ENCODE results near the gene DOCK4. TPM values are rescaled to one million over a fixed set of nuclear protein-coding genes. Genes with fewer than 3 reads are reported as not detected.

DOCK4 gene
- total and polyA plus RNA-seq, 10 of the 15 experiments (the other 5 are each of a cell fraction or from before 2014, with no cell fraction given): 0.03 to 0.73 (median 0.38) TPM

GRCh38 chr7:111846898-111847297, 359.3 kb downstream of the DOCK4 start:
- ATAC-seq (no peak), DNase-seq (ENCODE audit: low read depth, low spot score) (no peak), FAIRE-seq (no peak)
- Histone ChIP-seq H3K79me2 (ENCODE audit: control insufficient read depth, insufficient read depth, low read length) (no peaks in the 10 kb centered on the region), H3K9me3 (replicated peaks; ENCODE audit: control insufficient read depth, insufficient read depth, low read length) (no peaks in the 10 kb centered on the region), H3K4me3 (no peak overlapping the region), H3K4me2 (ENCODE audit: control insufficient read depth, insufficient read depth) (no peak overlapping the region), H3K27me3 (replicated peaks in 1 of 2; ENCODE audit: control insufficient read depth in 2 of 2, insufficient read depth in 2 of 2, low read length in 1 of 2) (no peaks in the 10 kb centered on the region), H3K9ac (ENCODE audit: control insufficient read depth, insufficient read depth, low read length) (no peak overlapping the region), H3K27ac (ENCODE audit: control insufficient read depth, insufficient read depth) (no peak overlapping the region), H4K20me1 (ENCODE audit: control insufficient read depth, insufficient read depth) (no peaks in the 10 kb centered on the region), H3K4me1 (ENCODE audit: control insufficient read depth, insufficient read depth, low read length) (no peaks in the 10 kb centered on the region), H3K36me3 (ENCODE audit: control insufficient read depth in 2 of 2, insufficient read depth in 2 of 2, low read length in 1 of 2) (no peaks in the 10 kb centered on the region), H2AFZ (ENCODE audit: control insufficient read depth, low read depth, low read length) (no peak overlapping the region)
- ChIA-PET POLR2A (no interaction called here), SMC1A (ENCODE audit: uncharacterized antibody, unreplicated experiment) (no interaction called here), RAD21 (ENCODE audit: unreplicated experiment) (no interaction called here), CTCF (no interaction called here)
- BruUV-seq (replicated peaks): no TSS peak
- intact Hi-C loops (cut with micrococcal nuclease; ENCODE audit: unreplicated experiment): no loop called here
- in situ Hi-C loops (cut with MboI): no loop called here
- TF ChIP-seq SMAD1 (IDR thresholded peaks at IDR 0.05; ENCODE audit: low read depth, partially characterized antibody) (no peak), RCOR1 (conservative IDR thresholded peaks at IDR 0.05; ENCODE audit: low read depth, low read length) (no peak), MEF2A (IDR thresholded peaks at IDR 0.05; ENCODE audit: insufficient read depth, low read depth, low read length) (no peak), HDAC6 (IDR thresholded peaks at IDR 0.05; ENCODE audit: unreplicated experiment) (no peak), BHLHE40 (IDR thresholded peaks at IDR 0.05; ENCODE audit: borderline replicate concordance in 1 of 2, low read depth in 2 of 2, low read length in 1 of 2) (no peak), ATF2 (IDR thresholded peaks at IDR 0.05; ENCODE audit: low read length) (no peak)
- TF ChIP-seq, protein P1, sequence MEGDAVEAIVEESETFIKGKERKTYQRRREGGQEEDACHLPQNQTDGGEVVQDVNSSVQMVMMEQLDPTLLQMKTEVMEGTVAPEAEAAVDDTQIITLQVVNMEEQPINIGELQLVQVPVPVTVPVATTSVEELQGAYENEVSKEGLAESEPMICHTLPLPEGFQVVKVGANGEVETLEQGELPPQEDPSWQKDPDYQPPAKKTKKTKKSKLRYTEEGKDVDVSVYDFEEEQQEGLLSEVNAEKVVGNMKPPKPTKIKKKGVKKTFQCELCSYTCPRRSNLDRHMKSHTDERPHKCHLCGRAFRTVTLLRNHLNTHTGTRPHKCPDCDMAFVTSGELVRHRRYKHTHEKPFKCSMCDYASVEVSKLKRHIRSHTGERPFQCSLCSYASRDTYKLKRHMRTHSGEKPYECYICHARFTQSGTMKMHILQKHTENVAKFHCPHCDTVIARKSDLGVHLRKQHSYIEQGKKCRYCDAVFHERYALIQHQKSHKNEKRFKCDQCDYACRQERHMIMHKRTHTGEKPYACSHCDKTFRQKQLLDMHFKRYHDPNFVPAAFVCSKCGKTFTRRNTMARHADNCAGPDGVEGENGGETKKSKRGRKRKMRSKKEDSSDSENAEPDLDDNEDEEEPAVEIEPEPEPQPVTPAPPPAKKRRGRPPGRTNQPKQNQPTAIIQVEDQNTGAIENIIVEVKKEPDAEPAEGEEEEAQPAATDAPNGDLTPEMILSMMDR (IDR thresholded peaks at IDR 0.05 in 2 of 3, conservative IDR thresholded peaks at IDR 0.05 in 1 of 3; ENCODE audit: control insufficient read depth in 2 of 3, extremely low read depth in 1 of 3, insufficient read depth in 1 of 3, low read depth in 3 of 3, low read length in 3 of 3): no peak
- TF ChIP-seq, protein P2, sequence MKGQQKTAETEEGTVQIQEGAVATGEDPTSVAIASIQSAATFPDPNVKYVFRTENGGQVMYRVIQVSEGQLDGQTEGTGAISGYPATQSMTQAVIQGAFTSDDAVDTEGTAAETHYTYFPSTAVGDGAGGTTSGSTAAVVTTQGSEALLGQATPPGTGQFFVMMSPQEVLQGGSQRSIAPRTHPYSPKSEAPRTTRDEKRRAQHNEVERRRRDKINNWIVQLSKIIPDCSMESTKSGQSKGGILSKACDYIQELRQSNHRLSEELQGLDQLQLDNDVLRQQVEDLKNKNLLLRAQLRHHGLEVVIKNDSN (IDR thresholded peaks at IDR 0.05; ENCODE audit: borderline replicate concordance, extremely low read length, insufficient read depth, low read depth, low read length): no peak
- TF ChIP-seq, protein P3, sequence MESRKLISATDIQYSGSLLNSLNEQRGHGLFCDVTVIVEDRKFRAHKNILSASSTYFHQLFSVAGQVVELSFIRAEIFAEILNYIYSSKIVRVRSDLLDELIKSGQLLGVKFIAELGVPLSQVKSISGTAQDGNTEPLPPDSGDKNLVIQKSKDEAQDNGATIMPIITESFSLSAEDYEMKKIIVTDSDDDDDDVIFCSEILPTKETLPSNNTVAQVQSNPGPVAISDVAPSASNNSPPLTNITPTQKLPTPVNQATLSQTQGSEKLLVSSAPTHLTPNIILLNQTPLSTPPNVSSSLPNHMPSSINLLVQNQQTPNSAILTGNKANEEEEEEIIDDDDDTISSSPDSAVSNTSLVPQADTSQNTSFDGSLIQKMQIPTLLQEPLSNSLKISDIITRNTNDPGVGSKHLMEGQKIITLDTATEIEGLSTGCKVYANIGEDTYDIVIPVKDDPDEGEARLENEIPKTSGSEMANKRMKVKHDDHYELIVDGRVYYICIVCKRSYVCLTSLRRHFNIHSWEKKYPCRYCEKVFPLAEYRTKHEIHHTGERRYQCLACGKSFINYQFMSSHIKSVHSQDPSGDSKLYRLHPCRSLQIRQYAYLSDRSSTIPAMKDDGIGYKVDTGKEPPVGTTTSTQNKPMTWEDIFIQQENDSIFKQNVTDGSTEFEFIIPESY (IDR thresholded peaks at IDR 0.05): no peak
- TF ChIP-seq, protein P4, sequence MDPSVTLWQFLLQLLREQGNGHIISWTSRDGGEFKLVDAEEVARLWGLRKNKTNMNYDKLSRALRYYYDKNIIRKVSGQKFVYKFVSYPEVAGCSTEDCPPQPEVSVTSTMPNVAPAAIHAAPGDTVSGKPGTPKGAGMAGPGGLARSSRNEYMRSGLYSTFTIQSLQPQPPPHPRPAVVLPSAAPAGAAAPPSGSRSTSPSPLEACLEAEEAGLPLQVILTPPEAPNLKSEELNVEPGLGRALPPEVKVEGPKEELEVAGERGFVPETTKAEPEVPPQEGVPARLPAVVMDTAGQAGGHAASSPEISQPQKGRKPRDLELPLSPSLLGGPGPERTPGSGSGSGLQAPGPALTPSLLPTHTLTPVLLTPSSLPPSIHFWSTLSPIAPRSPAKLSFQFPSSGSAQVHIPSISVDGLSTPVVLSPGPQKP (IDR thresholded peaks at IDR 0.05; ENCODE audit: low read depth, low read length): no peak
- 81% methylated on average over 6 of the region's 6 CpGs for WGBS (ENCODE audit: insufficient coverage, insufficient replicate concordance, low lambda C conversion rate, missing lambda C conversion rate)
